Loucy (cell line): ENCODE data around the gene NOSIP.

Source experiments
- EZH2phosphoT487 ChIP-seq: fragments of 200-600 bp; IDR thresholded peaks from 2 replicates; pipeline ENCODE4 v1.6.1; 2018; ENCODE audit warnings: antibody characterized with exemption, mild to moderate bottlenecking, moderate library complexity, borderline replicate concordance
- TF ChIP-seq, protein P1 (sequence below): fragments of 200-600 bp; sonication (generic); conservative IDR thresholded peaks from 2 replicates; pipeline ENCODE4 v1.5.1; 2014; ENCODE audit warnings: mild to moderate bottlenecking, antibody characterized with exemption, low read length

DNA sequence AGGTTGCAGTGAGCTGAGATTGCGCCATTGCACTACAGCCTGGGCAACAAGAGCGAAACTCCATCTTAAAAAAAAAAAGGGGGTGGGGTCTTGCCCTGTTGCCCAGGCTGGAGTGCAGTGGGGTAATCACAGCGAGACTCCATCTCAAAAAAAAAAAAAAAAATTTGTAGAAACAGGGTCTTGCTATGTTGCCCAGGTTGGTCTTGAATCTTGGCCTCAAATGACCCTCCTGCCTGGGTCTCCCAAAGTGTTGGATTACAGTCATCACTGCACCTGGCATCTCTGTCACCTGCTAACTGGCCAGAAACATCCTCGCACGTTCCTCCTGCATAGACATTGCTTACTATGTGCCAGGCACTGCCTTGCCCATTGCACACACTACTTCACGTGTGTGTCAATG, 38.4 kb downstream of the NOSIP start:
- TF ChIP-seq, protein P1, sequence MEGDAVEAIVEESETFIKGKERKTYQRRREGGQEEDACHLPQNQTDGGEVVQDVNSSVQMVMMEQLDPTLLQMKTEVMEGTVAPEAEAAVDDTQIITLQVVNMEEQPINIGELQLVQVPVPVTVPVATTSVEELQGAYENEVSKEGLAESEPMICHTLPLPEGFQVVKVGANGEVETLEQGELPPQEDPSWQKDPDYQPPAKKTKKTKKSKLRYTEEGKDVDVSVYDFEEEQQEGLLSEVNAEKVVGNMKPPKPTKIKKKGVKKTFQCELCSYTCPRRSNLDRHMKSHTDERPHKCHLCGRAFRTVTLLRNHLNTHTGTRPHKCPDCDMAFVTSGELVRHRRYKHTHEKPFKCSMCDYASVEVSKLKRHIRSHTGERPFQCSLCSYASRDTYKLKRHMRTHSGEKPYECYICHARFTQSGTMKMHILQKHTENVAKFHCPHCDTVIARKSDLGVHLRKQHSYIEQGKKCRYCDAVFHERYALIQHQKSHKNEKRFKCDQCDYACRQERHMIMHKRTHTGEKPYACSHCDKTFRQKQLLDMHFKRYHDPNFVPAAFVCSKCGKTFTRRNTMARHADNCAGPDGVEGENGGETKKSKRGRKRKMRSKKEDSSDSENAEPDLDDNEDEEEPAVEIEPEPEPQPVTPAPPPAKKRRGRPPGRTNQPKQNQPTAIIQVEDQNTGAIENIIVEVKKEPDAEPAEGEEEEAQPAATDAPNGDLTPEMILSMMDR, result no peak
- no peak for TF ChIP-seq EZH2phosphoT487
